Fibroblast of lung (primary cell): Measurements from ENCODE around the gene SERPINB10. TPM values are rescaled to one million over a fixed set of nuclear protein-coding genes. Genes with fewer than 3 reads are reported as not detected.
"Not testable (repeated sequence)": the region's sequence is repeated elsewhere in the genome, so short reads cannot be mapped to it uniquely, and the experiment has no call there.

Experiments used
- DNase-seq, 2 donors: peaks; one replicate each; pipeline versions ENCODE4 v3.0.0 to v3.0.0-alpha.2; 2010; ENCODE audit warnings: low read depth in 2 of 2
- H2AFZ ChIP-seq: 2 replicates; pipeline ENCODE4 v1.5.1; 2012; ENCODE audit warnings: low read length, control low read depth, inconsistent platforms
- H3K27ac ChIP-seq: 2 replicates; pipeline ENCODE4 v1.5.1; 2011; ENCODE audit warnings: low read length, control low read depth; ENCODE audit not compliant: insufficient read depth
- H3K27me3 ChIP-seq: 2 replicates; pipeline ENCODE4 v1.5.1; 2011; ENCODE audit warnings: mild to moderate bottlenecking, low read length; ENCODE audit not compliant: control insufficient read depth, insufficient read depth
- H3K36me3 ChIP-seq: 2 replicates; pipeline ENCODE4 v1.5.1; 2011; ENCODE audit warnings: low read length; ENCODE audit not compliant: control insufficient read depth, insufficient read depth
- H3K4me1 ChIP-seq: 2 replicates; pipeline ENCODE4 v1.5.1; 2011; ENCODE audit warnings: low read length; ENCODE audit not compliant: control insufficient read depth, insufficient read depth; ENCODE audit errors: extremely low read depth
- H3K4me2 ChIP-seq: 2 replicates; pipeline ENCODE4 v1.5.1; 2011; ENCODE audit warnings: low read length, control low read depth; ENCODE audit not compliant: insufficient read depth; ENCODE audit errors: extremely low read depth
- H3K4me3 ChIP-seq, 4 experiments: fragments of 200-600 bp in 1 of 4; sonication (generic) in 1 of 4; replicated peaks in 1 of 4; 2 replicates each; pipeline ENCODE4 v1.5.1; 2011 to 2016; ENCODE audit warnings: low read length in 4 of 4, low read depth in 3 of 4, mild to moderate bottlenecking in 3 of 4, control low read depth in 2 of 4, inconsistent platforms in 1 of 4, mixed read lengths in 1 of 4; ENCODE audit not compliant: insufficient read depth in 1 of 4; ENCODE audit errors: control extremely low read depth in 1 of 4
- H3K79me2 ChIP-seq: 2 replicates; pipeline ENCODE4 v1.5.1; 2012; ENCODE audit warnings: mild to moderate bottlenecking, low read length, inconsistent platforms; ENCODE audit not compliant: control insufficient read depth, insufficient read depth
- H3K9ac ChIP-seq: 2 replicates; pipeline ENCODE4 v1.5.1; 2011; ENCODE audit warnings: mild to moderate bottlenecking, low read length, control low read depth; ENCODE audit not compliant: insufficient read depth
- H3K9me3 ChIP-seq: 2 replicates; pipeline ENCODE4 v1.5.1; 2012; ENCODE audit warnings: low read depth, low read length; ENCODE audit not compliant: control insufficient read depth, insufficient read depth
- H4K20me1 ChIP-seq: 2 replicates; pipeline ENCODE4 v1.5.1; 2011; ENCODE audit warnings: low read length; ENCODE audit not compliant: control insufficient read depth, insufficient read depth; ENCODE audit errors: extremely low read depth
- CTCF ChIP-seq, 2 donors: IDR thresholded peaks in 1 of 2; conservative IDR thresholded peaks in 1 of 2; 1 replicate in 1 of 2; 2 replicates in 1 of 2; pipeline ENCODE4 v1.5.1; 2011 to 2012; ENCODE audit warnings: low read length in 2 of 2, control low read depth in 1 of 2, inconsistent platforms in 1 of 2, low read depth in 1 of 2, mild to moderate bottlenecking in 1 of 2
- EZH2 ChIP-seq: IDR thresholded peaks from 2 replicates; pipeline ENCODE4 v1.5.1; 2012; ENCODE audit warnings: low read length, control low read depth, mild to moderate bottlenecking; ENCODE audit errors: missing control alignments
- polyA plus RNA-seq, 2 donors: library from polyadenylated mRNA; depleted of rRNA in 1 of 2; stranded (reverse) in 1 of 2; unstranded in 1 of 2; fragments of >200 nt; gene quantifications; 2 replicates each; pipeline ENCODE4 v1.2.1, GENCODE V29; 2011 to 2012; ENCODE audit warnings: missing spikeins in 1 of 2
- total RNA-seq: library from RNA; depleted of rRNA; stranded (reverse); fragments of >200 nt; gene quantifications from 2 replicates; pipeline ENCODE4 v1.2.1, GENCODE V29; 2014

SERPINB10 gene
- total and polyA plus RNA-seq, 2 donors (not counting 1 experiment from before 2014, with no cell fraction given): 0.08 TPM; not detected in 1

GRCh38 chr18:63940008-63940407 is 32.2 kb downstream of the SERPINB10 start:
- H2AFZ ChIP-seq: no peak overlapping the region
- H3K27ac ChIP-seq: no peak overlapping the region
- no peaks in the 10 kb centered on the region for H3K4me1 ChIP-seq
- H3K4me2 ChIP-seq: no peak overlapping the region
- no peaks in the 10 kb centered on the region for H3K79me2 ChIP-seq
- no peak for TF ChIP-seq CTCF (conservative IDR thresholded peaks at IDR 0.05 in 1 of 2, IDR thresholded peaks at IDR 0.05 in 1 of 2; ENCODE audit: low read depth in 1 of 2, low read length in 2 of 2)
- TF ChIP-seq EZH2: no peak
- DNase-seq: no peak
- no peaks in the 10 kb centered on the region for H4K20me1 ChIP-seq
- H3K9ac ChIP-seq: no peak overlapping the region
- H3K9me3 ChIP-seq: no peaks in the 10 kb centered on the region
- peaks cover 3% of the 10 kb centered on the region for H3K27me3 ChIP-seq
- no peak overlapping the region for H3K4me3 ChIP-seq
- no peaks in the 10 kb centered on the region for H3K36me3 ChIP-seq

GRCh38 chr18:63940543-63941050 is 32.8 kb downstream of the SERPINB10 start:
- H3K9me3 ChIP-seq, H3K79me2 ChIP-seq, H2AFZ ChIP-seq, H3K4me1 ChIP-seq, H3K27ac ChIP-seq, H3K36me3 ChIP-seq, H3K27me3 ChIP-seq, DNase-seq, H3K9ac ChIP-seq, H3K4me2 ChIP-seq, H4K20me1 ChIP-seq, H3K4me3 ChIP-seq: not testable (repeated sequence)

- H3K9ac ChIP-seq: no peak overlapping the region
- H2AFZ ChIP-seq: no peak overlapping the region
- TF ChIP-seq CTCF (conservative IDR thresholded peaks at IDR 0.05 in 1 of 2, IDR thresholded peaks at IDR 0.05 in 1 of 2; ENCODE audit: low read depth in 1 of 2, low read length in 2 of 2): no peak
- no peak for TF ChIP-seq EZH2
- no peaks in the 10 kb centered on the region for H3K4me1 ChIP-seq
- no peaks in the 10 kb centered on the region for H3K27me3 ChIP-seq
- H3K9me3 ChIP-seq: no peaks in the 10 kb centered on the region
- no peaks in the 10 kb centered on the region for H4K20me1 ChIP-seq
- H3K27ac ChIP-seq: no peak overlapping the region
- no peak overlapping the region for H3K4me2 ChIP-seq
- H3K36me3 ChIP-seq: no peaks in the 10 kb centered on the region
- DNase-seq: no peak
- no peak overlapping the region for H3K4me3 ChIP-seq
- H3K79me2 ChIP-seq: no peaks in the 10 kb centered on the region
Measured at GRCh38 chr18:63947051-63947790, 39.5 kb downstream of the SERPINB10 start.
